Measurements from ENCODE around the gene LYSMD1. TPM values are rescaled to one million over a fixed set of nuclear protein-coding genes. Genes with fewer than 3 reads are reported as not detected.

The LYSMD1 gene
- total RNA-seq, 1 experiment from 2014 or later, result 6.7 TPM

DNA sequence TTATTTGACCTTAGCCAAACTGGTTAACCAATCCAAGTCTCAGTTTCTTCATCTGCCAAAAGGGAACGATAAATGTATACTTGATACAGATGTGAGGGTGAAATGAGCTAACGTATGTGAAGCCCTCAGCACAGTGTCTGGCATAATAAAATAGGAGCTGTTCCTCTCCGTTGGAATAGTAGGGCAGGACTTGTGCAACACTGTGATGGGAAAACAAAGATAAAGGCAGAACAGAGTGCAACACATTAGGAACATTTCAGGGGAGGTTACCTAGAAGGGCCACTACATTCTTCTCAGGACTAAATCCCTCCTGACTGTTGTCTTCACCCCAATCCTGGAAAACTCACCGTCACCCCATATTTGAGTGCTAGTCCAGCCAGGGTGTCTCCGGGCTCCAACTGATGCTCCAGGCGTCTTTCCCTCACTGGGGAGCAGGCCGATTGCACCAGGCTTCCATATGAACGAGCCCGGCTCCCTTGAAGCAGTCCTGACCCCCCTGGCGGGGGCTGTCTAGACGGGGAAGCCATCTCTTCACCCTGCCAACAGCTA, 896 bp downstream of the LYSMD1 start:
- H3K9ac ChIP-seq (ENCODE audit: extremely low read depth, insufficient read length, low read length), result peak overlapping the region; percentile 81
- H4K91ac ChIP-seq (ENCODE audit: insufficient read length, low read depth, low read length), result no peak overlapping the region
- Mint-ChIP-seq H3K27me3 (ENCODE audit: low read depth) (peaks cover 3% of the 10 kb centered on the region; the same call in 1 of the 2 replicates), H3K4me3 (peak overlapping the region; percentile 96 to 98), H3K4me1 (peaks cover 17 to 20% of the 10 kb centered on the region in 2 experiments), H3K27ac (peak overlapping the region; percentile 60 to 91 (median 82); a peak in 5 of 7 replicates), H3K9me3 (no peaks in the 10 kb centered on the region; a peak in 1 of 5 replicates), H3K36me3 (ENCODE audit: insufficient read depth in 1 of 3, low read depth in 3 of 3) (peaks cover 19 to 47% (median 45%) of the 10 kb centered on the region in 3 experiments; a peak in 6 of 7 replicates)
- WGBS (ENCODE audit: extremely low coverage, insufficient read length, low lambda C conversion rate), result no CpG with 5 or more reads among the region's 11 CpGs
- no peak overlapping the region for H2BK120ac ChIP-seq (ENCODE audit: low read depth, low read length, poor library complexity, severe bottlenecking)
- H2AK5ac ChIP-seq (ENCODE audit: insufficient read length, low read length), result no peak overlapping the region
- TF ChIP-seq, protein P1, sequence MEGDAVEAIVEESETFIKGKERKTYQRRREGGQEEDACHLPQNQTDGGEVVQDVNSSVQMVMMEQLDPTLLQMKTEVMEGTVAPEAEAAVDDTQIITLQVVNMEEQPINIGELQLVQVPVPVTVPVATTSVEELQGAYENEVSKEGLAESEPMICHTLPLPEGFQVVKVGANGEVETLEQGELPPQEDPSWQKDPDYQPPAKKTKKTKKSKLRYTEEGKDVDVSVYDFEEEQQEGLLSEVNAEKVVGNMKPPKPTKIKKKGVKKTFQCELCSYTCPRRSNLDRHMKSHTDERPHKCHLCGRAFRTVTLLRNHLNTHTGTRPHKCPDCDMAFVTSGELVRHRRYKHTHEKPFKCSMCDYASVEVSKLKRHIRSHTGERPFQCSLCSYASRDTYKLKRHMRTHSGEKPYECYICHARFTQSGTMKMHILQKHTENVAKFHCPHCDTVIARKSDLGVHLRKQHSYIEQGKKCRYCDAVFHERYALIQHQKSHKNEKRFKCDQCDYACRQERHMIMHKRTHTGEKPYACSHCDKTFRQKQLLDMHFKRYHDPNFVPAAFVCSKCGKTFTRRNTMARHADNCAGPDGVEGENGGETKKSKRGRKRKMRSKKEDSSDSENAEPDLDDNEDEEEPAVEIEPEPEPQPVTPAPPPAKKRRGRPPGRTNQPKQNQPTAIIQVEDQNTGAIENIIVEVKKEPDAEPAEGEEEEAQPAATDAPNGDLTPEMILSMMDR (conservative IDR thresholded peaks at IDR 0.05), result no peak
- no peak overlapping the region for H3K23ac ChIP-seq (ENCODE audit: insufficient read length, low read depth, low read length)
- no peak overlapping the region for H3K56ac ChIP-seq (ENCODE audit: insufficient read length, low read depth, low read length)
- no peaks in the 10 kb centered on the region for H3K79me2 ChIP-seq (ENCODE audit: insufficient read depth, low read length)
- H2BK15ac ChIP-seq (ENCODE audit: low read depth, low read length), result no peak overlapping the region
- H3K79me1 ChIP-seq (ENCODE audit: insufficient read depth, low read depth, low read length, poor library complexity, severe bottlenecking), result no peaks in the 10 kb centered on the region
- no peak overlapping the region for H4K5ac ChIP-seq (ENCODE audit: insufficient read length, low read depth, low read length)
- 0 out of 2 replicates have a peak, but pooled peaks cover 4% of the 10 kb centered on the region for H3K4me1 ChIP-seq (ENCODE audit: insufficient read depth, low read length)
- H2BK5ac ChIP-seq (ENCODE audit: insufficient read length, low read length), result no peak overlapping the region
- H2BK20ac ChIP-seq (ENCODE audit: low read depth, low read length, poor library complexity, severe bottlenecking), result no peak overlapping the region
- no peaks in the 10 kb centered on the region for H4K20me1 ChIP-seq (ENCODE audit: control insufficient read depth, insufficient read depth, insufficient read length)
- no peak overlapping the region for H2AFZ ChIP-seq (ENCODE audit: low read length)
- H3K23me2 ChIP-seq (ENCODE audit: insufficient read length, low read depth, low read length, poor library complexity, severe bottlenecking), result peaks cover 13% of the 10 kb centered on the region
- no peak for DNase-seq
- H3K14ac ChIP-seq (ENCODE audit: insufficient read depth, low read length), result no peak overlapping the region
- peak overlapping the region; percentile 70 for H3K4me2 ChIP-seq (ENCODE audit: insufficient read depth, insufficient read length, low read length)
- H2BK12ac ChIP-seq (ENCODE audit: insufficient read length, low read depth, low read length), result no peak overlapping the region
- H3K9me3 ChIP-seq (ENCODE audit: control insufficient read depth, low read depth, low read length), result no peaks in the 10 kb centered on the region
- no peak overlapping the region for H3K27ac ChIP-seq (ENCODE audit: insufficient read length, low read depth, low read length)
- no peaks in the 10 kb centered on the region for H3K27me3 ChIP-seq (ENCODE audit: insufficient read depth, low read length)
- no peak overlapping the region for H4K8ac ChIP-seq (replicated peaks; ENCODE audit: insufficient read length, low read depth, low read length)
- no peak overlapping the region for H3K4ac ChIP-seq (ENCODE audit: low read depth, low read length)
- no peak overlapping the region for H3T11ph ChIP-seq (ENCODE audit: low read length)
- H3K18ac ChIP-seq (ENCODE audit: insufficient read length, low read depth, low read length), result no peak overlapping the region

Data from H9 (cell line).